T-helper 1 cell treated with Interleukin-12 subunit alpha and Interleukin-12 subunit beta and Interleukin-4 antibody, amounts not matched to agents 30 ng/mL and 1 ng/mL, for 36 hours (primary cell): ENCODE measurements around the gene PSMB7. TPM values are rescaled to one million over a fixed set of nuclear protein-coding genes. Genes with fewer than 3 reads are reported as not detected.

Experiments used
- intact Hi-C: fragments of 100-400 bp; cut with micrococcal nuclease; formaldehyde crosslinking; loops from one replicate; pipeline ENCODE4 v1.15.1; 2024
- total RNA-seq: library from RNA; stranded (reverse); gene quantifications from 2 replicates; pipeline ENCODE4 v1.2.3, GENCODE V29; 2022

The PSMB7 gene
- total RNA-seq, 1 donor from 2014 or later: 137 TPM

- intact Hi-C loops: loop anchor here (10.0 kb wide), 1 partner anchor 453 kb away; the partner anchor contains the start of genes ARPC5L and RPL35
Measured at GRCh38 chr9:124411514-124412227, 3.6 kb downstream of the PSMB7 start.

GRCh38 chr9:124410321-124410913 lies 4.8 kb downstream of the PSMB7 start:
- intact Hi-C loops: loop anchor here (10.0 kb wide), 1 partner anchor 454 kb away; the partner anchor contains the start of genes ARPC5L and RPL35

GRCh38 chr9:124409410-124409809 lies 5.8 kb downstream of the PSMB7 start:
- intact Hi-C loops: no loop called here

DNA sequence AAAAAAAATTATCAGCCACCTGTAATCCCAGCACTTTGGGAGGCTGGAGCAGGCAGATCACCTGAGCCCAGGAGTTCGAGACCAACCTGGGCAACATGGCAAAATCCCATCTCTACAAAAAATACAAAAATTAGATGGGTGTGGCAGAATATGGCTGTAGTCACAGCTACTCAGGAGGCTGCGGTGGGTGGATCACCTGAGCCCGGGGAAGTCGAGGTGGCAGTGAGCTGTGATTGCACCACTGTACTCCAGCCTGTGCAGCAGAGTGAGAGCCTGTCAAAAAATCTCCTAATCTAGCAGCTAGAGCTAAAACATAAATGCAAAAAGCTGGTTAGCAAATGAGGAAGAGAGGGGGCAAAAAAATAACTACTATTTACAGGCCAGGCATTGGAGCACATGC lies 12.0 kb downstream of the PSMB7 start:
- intact Hi-C loops: no loop called here

GRCh38 chr9:124399968-124400940 lies 15.0 kb downstream of the PSMB7 start:
- intact Hi-C loops: no loop called here

DNA sequence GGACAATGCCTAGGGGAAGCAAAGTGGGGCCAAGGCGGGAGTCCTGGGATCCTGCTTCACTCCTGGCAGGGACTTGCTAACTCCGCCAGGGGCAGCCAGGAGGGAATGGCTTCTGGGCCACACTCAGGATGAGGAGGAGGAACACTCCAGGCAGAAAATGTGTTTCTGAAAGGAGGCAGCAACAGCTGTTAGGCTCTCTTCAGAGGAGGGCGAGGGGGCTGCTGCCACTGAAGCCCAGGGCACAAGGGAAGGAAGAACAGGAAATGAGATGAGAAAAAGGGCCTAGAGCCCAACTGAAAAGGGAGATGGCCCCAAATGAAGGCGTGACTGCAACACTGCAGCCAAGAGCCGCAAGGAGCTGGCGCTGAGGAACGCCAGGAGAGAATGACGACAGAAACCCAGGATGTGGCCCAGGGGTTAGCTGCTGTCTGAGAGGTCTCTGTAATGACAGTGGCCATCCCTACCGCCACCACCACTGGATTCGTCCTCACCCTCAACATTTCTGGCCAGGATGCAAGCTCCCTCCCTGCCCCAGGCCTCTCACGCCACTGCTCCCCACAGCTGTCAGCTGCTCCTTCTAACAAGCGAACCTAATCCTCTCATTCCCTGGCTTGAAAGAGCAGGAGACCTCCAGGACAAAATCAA lies 15.8 kb downstream of the PSMB7 start:
- intact Hi-C loops: no loop called here

DNA sequence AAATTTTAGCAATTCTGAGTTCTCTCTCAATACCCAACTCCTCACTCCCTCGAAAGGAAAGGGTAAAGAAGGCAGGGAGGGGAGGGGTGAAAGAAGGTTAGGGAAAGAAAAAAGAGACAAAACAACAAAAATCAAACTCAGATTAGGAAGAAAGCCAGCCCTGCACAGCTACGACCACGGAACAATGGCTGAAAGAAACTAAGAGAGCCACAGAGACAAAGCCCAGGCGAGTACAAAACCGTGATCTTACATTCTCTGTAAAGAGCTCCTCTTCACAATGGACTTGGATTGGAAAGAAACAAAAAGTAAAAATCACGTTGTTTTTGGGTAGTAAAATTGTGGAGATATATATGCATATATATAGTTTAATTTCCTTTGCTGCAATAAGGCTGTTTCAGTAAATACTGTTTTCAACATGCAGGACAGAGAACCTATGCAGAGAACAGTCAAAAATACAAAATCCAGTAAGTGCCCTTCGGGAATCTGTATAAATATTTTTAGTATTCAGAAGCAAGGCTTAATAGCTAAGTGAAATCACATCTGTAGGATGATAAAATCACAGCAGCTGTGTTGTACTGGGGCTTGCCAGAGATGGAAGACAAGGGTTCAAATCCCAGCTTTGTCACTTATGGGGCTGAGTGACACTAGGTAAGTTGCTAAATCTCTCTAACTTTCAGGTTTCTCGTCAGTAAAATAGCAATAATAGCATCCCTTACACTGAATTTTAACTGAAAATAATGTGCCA lies 16.9 kb downstream of the PSMB7 start:
- intact Hi-C loops: no loop called here

DNA sequence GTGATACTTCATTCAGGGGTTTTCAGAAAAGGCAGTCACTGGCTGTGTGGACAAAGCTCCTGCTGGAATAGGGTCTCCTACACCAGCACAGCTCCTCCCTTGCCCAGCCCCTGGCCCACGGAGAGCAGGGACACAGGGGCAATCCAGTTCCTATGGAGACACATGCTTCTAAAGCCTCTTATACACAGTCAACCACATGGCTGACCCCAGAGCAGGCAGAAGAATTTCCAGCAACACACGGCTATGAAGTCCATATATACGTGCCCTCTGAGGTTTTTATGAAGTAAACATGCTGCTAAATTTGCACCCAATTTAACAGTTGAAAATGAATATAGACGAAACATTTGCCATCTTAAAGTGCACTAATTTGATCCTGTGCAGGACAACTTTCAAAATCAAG lies 19.4 kb downstream of the PSMB7 start:
- intact Hi-C loops: loop anchor here (2.0 kb wide), 1 partner anchor 19 kb away; the partner anchor contains the start of gene PSMB7

- intact Hi-C loops: loop anchor here (1.0 to 2.0 kb wide), 2 partner anchors 20 to 267 kb away; partner anchors contain the start of gene PSMB7
Measured at GRCh38 chr9:124394596-124394995, 20.6 kb downstream of the PSMB7 start.

- intact Hi-C loops: loop anchor here (1.0 to 2.0 kb wide), 2 partner anchors 21 to 267 kb away; partner anchors contain the start of gene PSMB7
Measured at GRCh38 chr9:124394167-124394566, 21.1 kb downstream of the PSMB7 start.

DNA sequence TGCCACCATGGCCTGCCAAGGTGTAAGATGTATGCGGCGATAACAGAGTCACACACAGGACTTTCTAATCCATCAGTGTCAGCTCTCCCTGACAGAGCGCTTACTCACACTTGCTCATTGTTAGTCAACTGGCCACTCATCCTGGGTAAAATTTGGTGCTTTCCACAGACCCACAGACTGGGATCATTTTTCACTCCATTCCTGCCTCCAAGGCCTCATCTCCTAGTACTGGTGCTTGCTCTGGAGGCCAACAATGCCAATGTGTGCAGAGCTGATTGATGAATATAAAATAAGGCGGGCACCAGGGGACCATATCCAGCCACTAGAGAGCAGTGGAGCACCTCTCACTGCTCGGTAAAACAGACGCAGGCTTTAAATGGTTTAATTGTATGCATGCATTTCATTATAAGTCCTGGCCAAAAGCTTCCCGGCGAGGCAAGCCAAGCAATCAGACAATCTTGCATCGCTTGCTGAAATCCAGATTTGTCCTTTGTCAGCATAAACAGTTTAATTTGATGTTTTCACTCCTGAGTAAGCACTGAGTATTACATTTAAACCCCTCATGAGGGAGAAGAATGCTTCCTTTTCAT lies 22.3 kb downstream of the PSMB7 start:
- intact Hi-C loops: no loop called here

DNA sequence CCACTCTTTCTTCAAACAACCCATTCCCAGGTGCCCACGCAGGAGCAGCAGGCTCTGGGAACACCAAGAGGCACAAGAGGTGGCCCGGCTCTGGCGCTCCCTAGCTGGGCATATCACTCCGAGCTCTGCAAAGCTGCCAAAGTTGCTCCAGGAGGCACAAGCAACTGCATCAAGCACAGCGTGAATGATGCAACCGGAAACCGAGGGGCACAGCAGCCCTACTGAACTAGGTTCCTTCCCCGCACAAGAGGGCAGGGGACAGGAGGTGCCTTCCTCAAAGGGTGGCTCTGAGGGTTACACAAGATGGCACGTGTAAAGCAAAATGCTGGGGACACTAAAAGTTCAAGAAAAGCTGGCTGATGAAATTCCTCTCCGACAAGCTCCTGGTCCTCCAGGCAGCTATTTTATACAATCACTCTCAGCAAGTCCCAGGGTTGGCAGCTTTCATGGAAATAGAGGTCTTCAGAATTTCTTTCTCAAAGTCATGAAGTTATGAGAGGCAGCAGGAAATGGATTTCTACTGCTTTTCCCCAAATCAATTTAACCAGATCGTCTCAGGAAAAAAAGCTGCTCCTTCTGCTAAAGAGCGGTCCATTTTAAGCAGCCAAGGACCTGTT lies 22.9 kb downstream of the PSMB7 start:
- intact Hi-C loops: no loop called here

DNA sequence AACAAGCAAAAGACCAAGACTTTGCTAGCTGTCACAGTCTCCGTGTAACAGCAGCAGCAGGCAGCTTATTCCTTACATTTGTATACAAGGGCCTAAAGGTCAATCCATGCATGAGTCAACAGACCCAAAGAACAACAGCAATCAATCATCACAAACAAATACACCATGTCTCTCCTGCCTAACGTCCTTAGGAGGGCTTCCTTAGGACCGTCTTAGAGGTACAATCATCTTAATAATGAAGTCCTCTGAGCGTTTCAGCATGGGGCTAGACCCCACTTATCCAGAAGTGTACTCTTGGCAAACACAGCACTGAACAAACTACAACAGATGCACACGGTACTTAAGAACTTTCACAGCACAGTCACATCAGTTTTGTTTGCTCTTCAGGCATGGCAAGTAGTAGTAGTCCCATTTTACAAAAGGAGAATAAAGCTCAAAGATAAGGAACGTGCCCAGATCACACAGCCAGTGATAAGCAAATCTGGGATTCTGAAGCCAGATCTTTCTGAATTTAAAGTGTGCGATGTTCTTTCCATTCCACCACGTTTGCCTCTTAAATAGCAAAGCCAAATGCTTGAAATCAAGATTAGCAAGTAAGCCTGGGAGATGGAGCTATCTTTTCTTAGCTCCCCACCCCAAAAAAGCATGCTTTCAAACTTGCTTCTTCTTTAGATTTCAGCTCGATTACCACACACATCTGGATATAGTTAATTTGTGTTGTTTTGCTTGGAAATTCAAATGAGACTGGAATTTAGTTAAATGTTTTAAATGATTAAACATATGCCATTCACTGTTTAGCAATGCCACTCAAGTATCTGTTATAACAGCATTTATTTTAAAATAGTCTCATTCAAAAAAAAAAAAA lies 24.2 kb downstream of the PSMB7 start:
- intact Hi-C loops: no loop called here

- intact Hi-C loops: no loop called here
Measured at GRCh38 chr9:124389146-124389939, 25.9 kb downstream of the PSMB7 start.

DNA sequence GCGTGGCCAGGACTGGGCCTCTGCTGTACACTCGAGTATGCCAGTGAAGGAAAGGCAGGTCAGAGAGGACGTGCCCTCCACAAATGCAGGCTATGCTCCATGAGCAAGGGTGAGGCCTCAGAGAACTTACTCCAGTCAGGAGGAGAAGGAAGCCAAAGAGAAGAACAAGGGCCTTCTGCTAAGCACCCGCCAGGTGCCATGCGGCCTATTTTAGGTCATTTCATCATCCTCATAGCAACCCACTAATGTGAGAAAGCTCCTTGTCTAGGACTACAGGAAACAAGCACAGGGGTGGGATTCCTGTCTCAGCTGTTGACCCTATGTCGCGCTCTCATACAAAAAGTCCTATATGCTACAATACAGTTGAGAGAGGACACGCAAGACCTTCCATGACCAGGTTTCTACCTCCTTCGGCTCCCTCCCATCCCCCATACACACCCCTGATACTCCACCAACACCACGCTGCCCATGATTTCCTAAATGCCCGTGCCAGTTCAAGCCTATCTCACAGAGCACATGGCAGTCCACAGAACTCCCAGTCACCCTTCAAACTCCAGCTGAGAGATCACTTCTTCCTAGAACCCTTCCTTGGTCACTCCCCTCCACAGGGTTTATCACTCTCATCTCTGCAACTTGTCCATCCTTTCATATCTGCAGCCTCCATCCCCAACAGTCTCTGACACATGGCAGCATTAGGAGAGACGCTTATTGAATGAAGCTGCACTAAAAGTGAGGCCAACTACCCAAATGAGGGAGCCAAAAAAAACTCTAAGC lies 26.8 kb downstream of the PSMB7 start:
- intact Hi-C loops: no loop called here

DNA sequence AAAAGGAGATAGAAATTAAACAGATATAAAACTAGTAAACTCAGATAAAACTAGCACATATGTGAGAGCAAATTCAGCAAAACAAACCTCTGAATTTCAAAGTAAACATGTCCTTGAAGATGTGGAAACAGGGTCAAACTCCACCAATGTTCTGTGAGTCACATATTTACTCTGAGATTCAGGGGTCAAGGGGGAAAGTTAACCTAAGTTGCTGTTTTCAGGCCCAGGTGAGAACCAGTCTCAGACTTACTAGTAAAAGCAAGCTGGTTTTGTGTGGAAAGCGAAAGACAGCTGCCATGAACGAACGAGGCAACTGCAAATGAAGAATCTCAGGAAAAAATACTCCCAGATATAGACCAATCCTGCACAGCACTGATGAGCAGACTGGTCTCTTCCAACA lies 29.0 kb downstream of the PSMB7 start:
- intact Hi-C loops: no loop called here

DNA sequence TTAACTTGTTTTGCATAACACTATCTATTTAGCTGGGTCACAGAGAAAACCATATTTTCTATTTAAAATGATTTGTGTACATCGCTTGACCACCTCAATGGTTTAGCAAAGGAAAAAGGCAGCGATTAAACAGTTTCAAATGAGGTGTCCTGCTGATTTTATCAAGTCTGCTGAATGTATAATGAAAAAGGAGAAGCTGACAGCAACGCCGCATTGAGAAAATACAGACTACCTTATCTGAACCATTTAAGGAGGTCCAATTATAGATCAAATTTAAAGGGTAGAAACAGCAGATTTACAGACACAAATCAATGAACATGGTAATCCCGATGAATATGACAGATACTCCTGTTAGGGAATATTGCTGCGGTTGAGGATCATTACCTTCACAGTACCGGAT lies 29.6 kb downstream of the PSMB7 start:
- intact Hi-C loops: no loop called here
